HPDE6-E6E7 (cell line): ENCODE measurements around the gene MDK.
"Not testable (repeated sequence)": the region's sequence is repeated elsewhere in the genome, so short reads cannot be mapped to it uniquely, and the experiment has no call there.

Experiments used
- DNase-seq: peaks from one replicate; pipeline ENCODE4 v3.0.0; 2011; ENCODE audit warnings: missing footprints; ENCODE audit errors: extremely low spot score

MDK gene

GRCh38 chr11:46367244-46367915 is 14.1 kb upstream of the MDK start:
- no peak for DNase-seq

GRCh38 chr11:46367916-46368267 is 13.6 kb upstream of the MDK start:
- DNase-seq: no peak

- DNase-seq: no peak
These were observed 11.9 kb upstream of the MDK start for GRCh38 chr11:46369458-46370152.

GRCh38 chr11:46370253-46370652 is 11.2 kb upstream of the MDK start:
- DNase-seq: no peak

GRCh38 chr11:46371262-46371661 is 10.2 kb upstream of the MDK start:
- DNase-seq: not testable (repeated sequence)

- no peak for DNase-seq
These were observed 9.4 kb upstream of the MDK start for GRCh38 chr11:46372086-46372485.

- DNase-seq: not testable (repeated sequence)
These were observed 9.0 kb upstream of the MDK start for GRCh38 chr11:46372501-46372900.

- DNase-seq: no peak
These were observed 7.4 kb upstream of the MDK start for GRCh38 chr11:46373787-46374740.

GRCh38 chr11:46374815-46375214 is 6.7 kb upstream of the MDK start:
- DNase-seq: no peak

GRCh38 chr11:46375392-46376101 is 5.9 kb upstream of the MDK start:
- no peak for DNase-seq

- no peak for DNase-seq
These were observed 5.0 kb upstream of the MDK start for GRCh38 chr11:46376258-46377050.

GRCh38 chr11:46377290-46377689 is 4.2 kb upstream of the MDK start:
- no peak for DNase-seq

GRCh38 chr11:46377831-46378230 is 3.6 kb upstream of the MDK start:
- DNase-seq: no peak

GRCh38 chr11:46378296-46378695 is 3.2 kb upstream of the MDK start:
- no peak for DNase-seq

- no peak for DNase-seq
These were observed 2.5 kb upstream of the MDK start for GRCh38 chr11:46378811-46379481.

- not testable (repeated sequence) for DNase-seq
These were observed 1.8 kb upstream of the MDK start for GRCh38 chr11:46379482-46380293.

- DNase-seq: no peak
These were observed 975 bp upstream of the MDK start for GRCh38 chr11:46380340-46381047.

- no peak for DNase-seq
These were observed 563 bp downstream of the MDK start for GRCh38 chr11:46381819-46382645.
